Spinal cord (tissue), 10 donors: ENCODE measurements around the gene SRRM2. TPM values are rescaled to one million over a fixed set of nuclear protein-coding genes. Genes with fewer than 3 reads are reported as not detected.
A peak's percentile ranks its signal among the peaks of the same experiment; 100 is the strongest.
"Not testable (repeated sequence)": the region's sequence is repeated elsewhere in the genome, so short reads cannot be mapped to it uniquely, and the experiment has no call there.

Experiments
- DNase-seq, 6 donors: peaks; one replicate each; pipeline versions ENCODE4 v3.0.0 to v3.0.0-alpha.2; 2013 to 2015; ENCODE audit warnings: low spot score in 6 of 6, low read depth in 4 of 6
- H3K27ac ChIP-seq: one replicate; pipeline ENCODE4 v1.5.1; 2013; ENCODE audit warnings: low read depth, low read length, control low read depth
- H3K27me3 ChIP-seq: one replicate; pipeline ENCODE4 v1.6.1; 2013; ENCODE audit warnings: low read length; ENCODE audit not compliant: control insufficient read depth, insufficient read depth
- H3K36me3 ChIP-seq: one replicate; pipeline ENCODE4 v1.6.1; 2013; ENCODE audit warnings: low read length; ENCODE audit not compliant: control insufficient read depth, insufficient read depth
- H3K4me1 ChIP-seq: one replicate; pipeline ENCODE4 v1.6.1; 2013; ENCODE audit warnings: low read length; ENCODE audit not compliant: control insufficient read depth, insufficient read depth
- H3K4me3 ChIP-seq: one replicate; pipeline ENCODE4 v1.5.1; 2013; ENCODE audit warnings: low read depth, low read length, control low read depth
- H3K9me3 ChIP-seq: one replicate; pipeline ENCODE4 v1.6.1; 2013; ENCODE audit warnings: low read length; ENCODE audit not compliant: control insufficient read depth, insufficient read depth
- WGBS: methylation state at CpG from one replicate; pipeline ENCODE4 v1.1.5; 2013; ENCODE audit warnings: missing lambda C conversion rate; ENCODE audit not compliant: insufficient coverage; 5-methylcytosine and 5-hydroxymethylcytosine counted together
- polyA plus RNA-seq, 2 donors: library from polyadenylated mRNA; unstranded; fragments of 120-200 nt; gene quantifications; one replicate each; pipeline ENCODE4 v1.2.1, GENCODE V29; 2013; ENCODE audit not compliant: insufficient read length in 2 of 2
- total RNA-seq, 2 donors: library from RNA; depleted of rRNA in 1 of 2; stranded (reverse); fragments of 120-200 nt in 1 of 2; fragments of >200 nt in 1 of 2; gene quantifications; one replicate each; pipeline versions ENCODE4 v1.2.3 to v1.2.4, GENCODE V29; 2013 to 2014
- donor health status: healthy.

The SRRM2 gene
- total and polyA plus RNA-seq, 4 donors, result 105 to 610 (median 326) TPM

DNA sequence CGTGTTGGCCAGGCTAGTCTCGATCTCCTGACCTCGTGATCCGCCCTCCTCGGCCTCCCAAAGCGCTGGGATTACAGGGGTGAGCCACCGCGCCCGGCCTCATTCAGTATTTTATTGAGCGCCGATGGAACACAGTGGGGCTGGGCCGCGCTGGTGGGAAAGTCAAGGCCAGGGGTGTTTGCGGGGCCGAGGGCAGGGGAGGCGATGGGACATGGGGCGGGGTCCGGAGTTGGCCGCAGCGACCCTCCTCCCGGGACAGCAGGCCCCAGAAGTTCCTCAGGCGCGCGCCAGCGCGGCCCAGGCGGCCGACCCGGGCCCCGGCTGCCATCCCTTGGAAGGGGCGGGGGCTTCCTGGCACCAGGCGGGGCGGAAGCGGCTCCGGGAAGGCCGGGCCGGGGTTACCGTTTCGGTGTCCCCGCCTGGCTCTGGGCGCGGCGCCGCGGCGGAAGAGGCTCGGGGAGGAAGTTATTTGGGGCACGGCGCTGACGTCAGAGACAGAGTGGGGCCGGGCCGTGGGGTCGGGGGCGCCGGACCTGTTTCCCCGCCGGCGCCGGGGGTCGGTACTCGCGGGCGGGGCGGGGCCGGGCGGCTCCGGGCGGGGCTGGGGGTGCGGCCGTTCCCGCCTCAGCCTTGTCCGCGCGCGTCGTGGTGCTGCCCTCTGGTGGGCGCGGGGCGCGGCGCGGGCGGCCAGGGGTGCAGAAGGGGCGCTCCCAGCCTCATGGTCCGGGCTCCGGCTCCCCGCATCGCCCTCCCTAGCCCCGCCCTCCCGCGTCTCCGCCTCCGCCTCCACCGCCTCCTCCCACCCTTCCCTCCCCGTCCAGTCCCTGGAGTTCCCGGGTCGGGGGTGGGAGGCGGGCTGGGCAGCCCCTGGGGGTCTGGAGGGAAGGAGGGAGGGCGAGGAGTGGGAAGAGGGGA lies 31.5 kb upstream of the SRRM2 start:
- 1% methylated on average over 83 of the region's 99 CpGs for WGBS
- peak overlapping the region; percentile 36 for H3K4me3 ChIP-seq
- no peaks in the 10 kb centered on the region for H3K9me3 ChIP-seq
- peak; percentile 21 to 92 (median 64) for DNase-seq
- H3K4me1 ChIP-seq, result peaks cover 21% of the 10 kb centered on the region
- H3K36me3 ChIP-seq, result peaks cover 27% of the 10 kb centered on the region
- no peak overlapping the region for H3K27ac ChIP-seq
- no peaks in the 10 kb centered on the region for H3K27me3 ChIP-seq

- Histone ChIP-seq H3K36me3 (peaks cover 21% of the 10 kb centered on the region), H3K4me3 (peak overlapping the region; percentile 36), H3K4me1 (peaks cover 20% of the 10 kb centered on the region)
- peak in 1 of 6 donors; percentile 7 for DNase-seq
- not testable (repeated sequence) for H3K27ac ChIP-seq, H3K27me3 ChIP-seq, H3K9me3 ChIP-seq
- WGBS, result 52% methylated on average over 10 of the region's 14 CpGs
Measured at GRCh38 chr16:2721634-2722173, 30.7 kb upstream of the SRRM2 start.

- H3K4me3 ChIP-seq, result no peak overlapping the region
- WGBS, result 80% methylated on average over 5 of the region's 7 CpGs
- DNase-seq, result no peak
- no peaks in the 10 kb centered on the region for H3K9me3 ChIP-seq
- no peaks in the 10 kb centered on the region for H3K27me3 ChIP-seq
- no peak overlapping the region for H3K27ac ChIP-seq
- H3K36me3 ChIP-seq, result peaks cover 8% of the 10 kb centered on the region
- peaks cover 16% of the 10 kb centered on the region for H3K4me1 ChIP-seq
Measured at GRCh38 chr16:2724088-2724676, 28.3 kb upstream of the SRRM2 start.

GRCh38 chr16:2724816-2725348 lies 27.6 kb upstream of the SRRM2 start:
- Histone ChIP-seq H3K4me1 (peaks cover 9% of the 10 kb centered on the region), H3K4me3 (no peak overlapping the region), H3K9me3 (no peaks in the 10 kb centered on the region), H3K27ac (no peak overlapping the region), H3K27me3 (no peaks in the 10 kb centered on the region), H3K36me3 (peaks cover under 1% of the 10 kb centered on the region)
- WGBS, result 73% methylated on average over 15 of the region's 16 CpGs
- DNase-seq, result no peak

DNA sequence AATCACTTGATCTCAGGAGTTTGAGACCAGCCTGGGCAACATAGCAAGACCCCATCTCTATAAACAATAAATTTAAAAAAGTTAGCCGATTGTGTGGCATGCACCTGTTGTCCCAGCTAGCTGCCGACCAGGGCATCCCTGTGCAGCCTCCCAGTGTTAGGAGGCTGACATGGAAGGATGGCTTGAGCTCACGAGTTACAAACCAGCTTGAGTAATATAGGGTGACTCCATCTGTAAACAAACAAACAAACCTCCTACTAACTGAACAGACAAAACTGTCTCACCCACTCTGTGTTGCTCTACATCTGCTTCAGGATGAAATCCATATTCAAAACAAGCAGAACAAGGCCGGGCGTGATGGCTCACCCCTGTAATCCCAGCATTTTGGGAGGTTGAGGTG lies 25.5 kb upstream of the SRRM2 start:
- Histone ChIP-seq H3K4me3 (no peak overlapping the region), H3K4me1 (no peaks in the 10 kb centered on the region), H3K27me3 (no peaks in the 10 kb centered on the region), H3K36me3 (no peaks in the 10 kb centered on the region), H3K27ac (no peak overlapping the region), H3K9me3 (no peaks in the 10 kb centered on the region)
- WGBS, result 20% methylated on average over 1 of the region's 5 CpGs
- no peak for DNase-seq

GRCh38 chr16:2728034-2728433 lies 24.4 kb upstream of the SRRM2 start:
- no peak overlapping the region for H3K4me3 ChIP-seq
- DNase-seq, result no peak
- H3K27ac ChIP-seq, result no peak overlapping the region
- no peaks in the 10 kb centered on the region for H3K9me3 ChIP-seq
- no peaks in the 10 kb centered on the region for H3K27me3 ChIP-seq
- H3K4me1 ChIP-seq, result no peaks in the 10 kb centered on the region
- H3K36me3 ChIP-seq, result no peaks in the 10 kb centered on the region
- 100% methylated on average over 2 of the region's 7 CpGs for WGBS

DNA sequence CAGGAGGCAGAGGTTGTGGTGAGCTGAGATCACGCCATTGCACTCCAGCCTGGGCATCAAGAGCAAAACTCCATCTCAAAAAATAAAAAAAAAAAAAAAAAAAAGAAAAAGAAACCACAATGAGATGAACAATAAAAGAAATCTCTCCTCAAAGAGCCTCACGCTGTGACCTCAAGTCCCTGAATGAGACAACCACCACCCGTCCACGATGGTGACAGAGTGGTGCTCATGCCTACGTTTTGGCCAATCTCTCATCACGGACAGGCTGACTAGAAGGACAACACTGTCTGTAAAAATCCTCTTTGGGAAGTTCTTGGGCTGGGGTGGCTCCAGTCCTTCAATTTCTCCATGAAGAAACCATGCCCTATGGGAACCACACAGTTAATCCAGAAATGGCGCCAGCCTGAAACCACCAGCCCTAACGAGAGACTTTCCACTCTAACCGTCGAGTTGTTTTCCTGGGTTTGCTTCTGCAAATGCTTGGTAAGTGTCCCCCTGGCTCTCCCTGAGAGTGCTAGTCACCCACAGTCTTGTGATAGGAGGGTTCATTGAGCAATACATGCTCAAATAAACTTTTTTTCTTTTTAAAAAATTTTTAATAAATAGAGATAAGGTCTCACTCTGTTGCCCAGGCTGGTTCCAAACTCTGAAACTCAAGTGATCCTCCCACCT lies 17.5 kb upstream of the SRRM2 start:
- H3K27me3 ChIP-seq, result no peaks in the 10 kb centered on the region
- no peaks in the 10 kb centered on the region for H3K9me3 ChIP-seq
- no peaks in the 10 kb centered on the region for H3K4me1 ChIP-seq
- H3K4me3 ChIP-seq, result no peak overlapping the region
- no peak for DNase-seq
- H3K27ac ChIP-seq, result no peak overlapping the region
- no peaks in the 10 kb centered on the region for H3K36me3 ChIP-seq
- WGBS, result 85% methylated on average over 5 of the region's 10 CpGs

GRCh38 chr16:2736476-2737237 lies 15.8 kb upstream of the SRRM2 start:
- no peak overlapping the region for H3K4me3 ChIP-seq
- WGBS, result 92% methylated on average over 10 of the region's 11 CpGs
- H3K36me3 ChIP-seq, result no peaks in the 10 kb centered on the region
- no peak overlapping the region for H3K27ac ChIP-seq
- no peak for DNase-seq
- H3K4me1 ChIP-seq, result no peaks in the 10 kb centered on the region
- H3K9me3 ChIP-seq, result no peaks in the 10 kb centered on the region
- H3K27me3 ChIP-seq, result no peaks in the 10 kb centered on the region

- 55% methylated on average over 3 of the region's 5 CpGs for WGBS
- Histone ChIP-seq H3K9me3 (no peaks in the 10 kb centered on the region), H3K27ac (no peak overlapping the region), H3K4me1 (no peaks in the 10 kb centered on the region), H3K27me3 (no peaks in the 10 kb centered on the region), H3K36me3 (no peaks in the 10 kb centered on the region), H3K4me3 (no peak overlapping the region)
- DNase-seq, result no peak
Measured at GRCh38 chr16:2737238-2737605, 15.2 kb upstream of the SRRM2 start.
